Kidney tubule cell (primary cell): Measurements from ENCODE around the gene ULK1.

Experiments used
- DNase-seq: peaks from one replicate; pipeline ENCODE4 v3.0.0-alpha.2; 2018; ENCODE audit warnings: low spot score

The ULK1 gene

DNA sequence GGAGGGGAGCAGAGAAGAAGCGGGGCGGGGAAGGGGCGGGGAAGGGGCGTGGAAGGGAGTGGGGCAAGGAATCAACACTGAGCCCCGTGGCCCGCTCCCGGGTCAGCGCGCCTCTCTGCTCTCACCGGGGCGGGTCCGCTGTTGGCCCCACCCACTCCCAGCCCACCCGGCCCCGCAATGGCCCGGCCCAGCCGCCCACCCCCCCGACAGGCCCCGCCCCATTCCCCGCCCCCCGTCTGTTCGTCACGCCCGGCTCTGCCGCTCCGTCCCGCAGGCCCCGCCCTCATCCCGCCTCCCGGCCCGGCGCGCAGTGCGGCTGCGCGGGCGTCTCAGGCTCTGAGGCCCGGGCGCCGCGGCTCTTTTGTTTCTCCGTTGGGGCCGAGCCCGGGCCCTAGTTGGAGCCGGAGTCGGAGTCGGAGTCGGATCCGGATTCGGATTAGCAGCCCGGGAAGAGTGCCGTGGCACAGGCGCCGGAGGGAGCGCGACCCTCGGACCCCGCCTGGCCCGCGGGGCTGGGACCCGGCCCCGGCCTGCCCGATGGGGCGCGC, at the start of gene ULK1:
Gene ULK1, plus strand, starts transcription at position 310 of the 548 bp plus-strand sequence. CDS start 380 bp downstream, outside the sequence.
- peak; percentile 89 for DNase-seq

DNA sequence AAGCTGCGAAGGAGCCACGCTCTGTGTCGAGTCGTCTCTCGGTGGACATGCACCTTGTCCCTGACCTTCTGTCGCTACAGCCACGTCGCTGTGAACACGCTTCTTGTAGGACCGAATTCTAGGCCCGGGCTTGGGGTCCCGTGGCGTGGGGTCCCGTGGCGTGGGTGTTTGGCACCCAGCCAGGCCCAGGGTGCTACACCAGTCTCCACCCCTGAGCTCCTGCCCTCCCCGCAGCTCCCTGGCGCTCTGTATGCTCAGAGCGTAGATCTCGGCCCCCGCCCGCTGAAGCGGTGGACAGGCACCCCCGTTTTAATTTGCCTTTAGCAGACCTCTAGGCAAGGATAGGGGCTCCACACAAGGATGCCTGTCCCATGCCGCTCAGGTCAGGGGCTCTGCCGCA, 49.8 kb upstream of the ULK1 start:
- DNase-seq: no peak

DNA sequence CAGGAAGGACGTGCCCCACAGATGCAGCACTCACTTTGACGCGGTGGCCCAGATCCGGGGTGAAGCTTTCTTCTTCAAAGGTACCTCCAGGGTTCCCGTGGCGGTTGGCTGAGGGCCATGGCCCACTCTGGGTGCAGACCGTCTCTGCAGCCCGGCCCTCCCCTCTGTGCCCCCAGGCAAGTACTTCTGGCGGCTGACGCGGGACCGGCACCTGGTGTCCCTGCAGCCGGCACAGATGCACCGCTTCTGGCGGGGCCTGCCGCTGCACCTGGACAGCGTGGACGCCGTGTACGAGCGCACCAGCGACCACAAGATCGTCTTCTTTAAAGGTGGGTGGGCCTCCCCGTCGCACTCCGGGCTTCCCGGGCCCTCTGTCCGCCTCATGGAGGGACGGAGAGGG, 49.3 kb upstream of the ULK1 start:
- DNase-seq: no peak

DNA sequence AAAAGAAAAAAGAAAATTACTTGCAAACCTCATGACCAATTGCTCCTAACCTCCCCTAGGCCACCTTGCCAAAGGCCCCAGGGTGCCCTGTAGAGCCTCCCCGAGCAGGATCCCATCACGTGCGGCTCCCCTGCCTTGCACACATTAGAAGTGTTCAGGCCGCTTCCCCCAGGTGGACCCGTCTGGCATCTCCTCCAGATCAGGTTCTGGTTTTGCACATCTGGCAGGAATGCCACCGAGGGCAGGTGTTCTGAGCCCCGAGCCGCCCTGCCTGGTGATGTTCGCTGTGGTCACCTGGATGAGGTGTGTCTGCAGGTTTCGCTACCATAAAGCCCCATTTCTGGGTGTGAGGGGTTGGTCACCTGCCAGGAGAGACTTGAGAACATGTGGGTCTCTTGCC, 47.0 kb upstream of the ULK1 start:
- DNase-seq: no peak

DNA sequence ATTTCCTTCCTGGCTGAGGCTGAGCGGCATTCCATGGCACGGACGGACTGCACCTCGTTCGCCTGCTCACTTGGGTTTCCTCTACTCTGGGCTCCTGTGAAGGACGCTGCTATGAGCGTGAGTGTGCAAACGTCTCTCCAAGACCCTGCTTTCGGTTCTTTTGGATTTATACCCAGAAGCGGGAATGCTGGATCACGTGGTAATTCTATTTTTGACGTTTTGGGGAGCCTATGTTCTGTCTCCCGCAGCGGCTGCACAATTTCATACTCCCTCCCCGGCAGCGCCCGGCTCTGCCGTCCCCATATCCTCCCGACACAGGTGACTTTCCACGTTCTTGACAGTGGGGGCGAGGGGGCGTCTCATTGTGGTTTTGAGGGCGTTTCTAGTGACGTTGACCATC, 45.7 kb upstream of the ULK1 start:
- DNase-seq: no peak

DNA sequence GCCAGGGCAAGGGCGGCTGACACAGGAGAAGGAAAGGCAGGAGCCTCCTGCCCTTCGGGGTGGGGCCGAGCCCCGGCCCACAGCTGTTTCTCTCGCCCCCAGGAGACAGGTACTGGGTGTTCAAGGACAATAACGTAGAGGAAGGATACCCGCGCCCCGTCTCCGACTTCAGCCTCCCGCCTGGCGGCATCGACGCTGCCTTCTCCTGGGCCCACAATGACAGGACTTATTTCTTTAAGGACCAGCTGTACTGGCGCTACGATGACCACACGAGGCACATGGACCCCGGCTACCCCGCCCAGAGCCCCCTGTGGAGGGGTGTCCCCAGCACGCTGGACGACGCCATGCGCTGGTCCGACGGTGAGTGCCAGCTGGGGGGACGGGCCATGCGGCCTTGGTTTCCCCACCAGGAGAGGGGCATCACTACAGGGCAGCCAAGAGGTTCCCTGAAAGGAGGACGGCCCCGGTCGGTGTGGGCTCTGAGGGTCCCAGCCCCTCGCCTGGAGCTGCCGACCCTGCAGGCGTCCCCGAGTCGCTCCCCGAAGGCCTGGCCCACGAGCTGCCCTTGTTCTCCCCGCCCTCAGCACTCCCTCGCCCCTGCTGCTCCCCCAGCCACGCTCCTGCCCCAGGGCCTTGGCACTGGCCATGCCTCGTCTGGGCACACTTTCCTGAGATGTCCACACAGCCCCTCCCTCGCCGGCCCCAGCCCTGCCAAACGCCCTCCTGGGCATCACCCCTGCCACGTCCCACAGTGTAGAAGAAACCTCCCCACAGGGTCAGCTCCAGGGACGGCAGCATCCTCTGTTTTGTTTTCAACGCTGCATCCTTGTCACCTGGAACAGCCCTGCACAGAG, 44.5 kb upstream of the ULK1 start:
- DNase-seq: no peak

DNA sequence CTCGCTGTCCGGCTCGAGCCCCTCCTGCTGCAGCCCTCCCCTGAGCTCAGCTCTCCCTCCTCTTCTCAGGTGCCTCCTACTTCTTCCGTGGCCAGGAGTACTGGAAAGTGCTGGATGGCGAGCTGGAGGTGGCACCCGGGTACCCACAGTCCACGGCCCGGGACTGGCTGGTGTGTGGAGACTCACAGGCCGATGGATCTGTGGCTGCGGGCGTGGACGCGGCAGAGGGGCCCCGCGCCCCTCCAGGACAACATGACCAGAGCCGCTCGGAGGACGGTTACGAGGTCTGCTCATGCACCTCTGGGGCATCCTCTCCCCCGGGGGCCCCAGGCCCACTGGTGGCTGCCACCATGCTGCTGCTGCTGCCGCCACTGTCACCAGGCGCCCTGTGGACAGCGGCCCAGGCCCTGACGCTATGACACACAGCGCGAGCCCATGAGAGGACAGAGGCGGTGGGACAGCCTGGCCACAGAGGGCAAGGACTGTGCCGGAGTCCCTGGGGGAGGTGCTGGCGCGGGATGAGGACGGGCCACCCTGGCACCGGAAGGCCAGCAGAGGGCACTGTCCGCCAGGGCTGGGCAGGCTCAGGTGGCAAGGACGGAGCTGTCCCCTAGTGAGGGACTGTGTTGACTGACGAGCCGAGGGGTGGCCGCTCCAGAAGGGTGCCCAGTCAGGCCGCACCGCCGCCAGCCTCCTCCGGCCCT, 43.4 kb upstream of the ULK1 start:
- DNase-seq: peak; percentile 59

DNA sequence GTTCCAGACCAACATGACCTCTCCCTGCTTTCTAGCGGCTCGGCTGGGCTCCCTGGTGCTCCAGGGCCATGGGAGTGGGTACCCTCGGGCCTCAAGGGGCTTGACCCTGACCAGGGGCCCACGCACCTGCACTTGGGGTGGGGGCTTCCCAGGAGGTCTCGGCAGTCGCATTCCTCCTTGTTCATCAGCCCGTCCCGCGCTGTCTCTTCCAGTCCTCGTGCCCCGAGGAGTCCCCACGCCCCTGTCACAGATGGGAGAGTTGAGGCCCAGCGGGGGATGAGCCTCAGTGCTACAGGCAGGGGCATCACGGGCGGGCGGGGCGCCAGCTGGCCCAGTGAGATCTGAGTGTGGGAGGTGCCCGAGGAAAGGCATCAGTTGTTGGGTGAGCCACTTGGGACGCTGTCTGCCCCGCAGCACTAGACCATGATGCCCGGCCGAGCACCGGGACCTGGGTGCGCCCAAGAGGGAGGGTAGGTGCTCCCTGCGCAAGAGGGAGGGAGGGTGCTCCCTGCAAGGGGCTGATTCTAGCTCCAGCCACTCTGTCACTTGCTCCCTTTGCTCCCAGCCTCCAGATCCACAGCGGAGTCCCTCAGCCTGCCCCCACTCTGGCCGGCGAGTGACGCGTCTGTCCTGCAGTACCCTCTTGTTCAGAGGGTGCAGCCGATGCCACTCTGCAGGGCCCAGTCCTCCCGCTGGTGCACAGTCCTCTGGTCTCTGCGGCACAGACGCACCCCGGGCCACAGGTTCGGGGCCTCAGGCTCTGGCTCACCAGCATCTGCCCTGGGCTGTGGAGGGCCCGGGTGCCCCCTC, 42.5 kb upstream of the ULK1 start:
- no peak for DNase-seq

DNA sequence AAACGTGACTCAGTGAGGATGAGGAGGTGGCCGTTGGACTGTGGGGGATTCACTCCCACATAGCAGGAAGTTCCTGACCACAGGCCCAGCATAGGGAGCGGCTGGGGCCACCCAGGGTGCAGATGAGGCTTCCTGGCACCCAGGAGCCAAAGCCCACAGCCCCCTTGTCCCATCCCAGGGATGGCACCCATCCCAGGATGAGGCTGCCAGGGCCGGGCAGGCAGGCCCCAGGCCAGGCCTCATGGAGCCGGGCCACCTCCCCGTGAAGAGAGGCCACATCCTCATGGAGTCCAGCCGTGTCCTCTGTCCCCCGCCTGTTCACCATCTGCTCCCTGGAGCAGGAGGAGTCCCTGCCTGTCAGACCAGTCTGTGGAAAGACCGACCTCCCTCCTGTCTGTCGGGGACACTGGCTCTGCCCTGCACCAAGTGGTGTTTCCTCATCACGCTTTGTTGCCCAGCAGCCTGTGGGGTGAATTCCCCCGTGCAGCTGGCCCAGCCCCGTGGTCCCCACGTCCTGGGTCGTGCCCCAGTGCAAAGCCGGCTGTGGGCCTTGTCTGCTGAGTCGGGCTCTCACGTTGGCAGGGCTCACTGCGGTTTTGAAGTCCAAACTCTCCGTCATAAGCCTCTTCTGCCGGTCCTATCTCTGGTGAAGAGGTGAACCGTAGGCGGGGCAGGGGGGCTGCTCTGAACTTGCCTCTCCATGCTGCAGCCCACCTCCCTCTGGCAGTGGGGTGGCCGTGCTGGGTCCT, 41.7 kb upstream of the ULK1 start:
- no peak for DNase-seq

DNA sequence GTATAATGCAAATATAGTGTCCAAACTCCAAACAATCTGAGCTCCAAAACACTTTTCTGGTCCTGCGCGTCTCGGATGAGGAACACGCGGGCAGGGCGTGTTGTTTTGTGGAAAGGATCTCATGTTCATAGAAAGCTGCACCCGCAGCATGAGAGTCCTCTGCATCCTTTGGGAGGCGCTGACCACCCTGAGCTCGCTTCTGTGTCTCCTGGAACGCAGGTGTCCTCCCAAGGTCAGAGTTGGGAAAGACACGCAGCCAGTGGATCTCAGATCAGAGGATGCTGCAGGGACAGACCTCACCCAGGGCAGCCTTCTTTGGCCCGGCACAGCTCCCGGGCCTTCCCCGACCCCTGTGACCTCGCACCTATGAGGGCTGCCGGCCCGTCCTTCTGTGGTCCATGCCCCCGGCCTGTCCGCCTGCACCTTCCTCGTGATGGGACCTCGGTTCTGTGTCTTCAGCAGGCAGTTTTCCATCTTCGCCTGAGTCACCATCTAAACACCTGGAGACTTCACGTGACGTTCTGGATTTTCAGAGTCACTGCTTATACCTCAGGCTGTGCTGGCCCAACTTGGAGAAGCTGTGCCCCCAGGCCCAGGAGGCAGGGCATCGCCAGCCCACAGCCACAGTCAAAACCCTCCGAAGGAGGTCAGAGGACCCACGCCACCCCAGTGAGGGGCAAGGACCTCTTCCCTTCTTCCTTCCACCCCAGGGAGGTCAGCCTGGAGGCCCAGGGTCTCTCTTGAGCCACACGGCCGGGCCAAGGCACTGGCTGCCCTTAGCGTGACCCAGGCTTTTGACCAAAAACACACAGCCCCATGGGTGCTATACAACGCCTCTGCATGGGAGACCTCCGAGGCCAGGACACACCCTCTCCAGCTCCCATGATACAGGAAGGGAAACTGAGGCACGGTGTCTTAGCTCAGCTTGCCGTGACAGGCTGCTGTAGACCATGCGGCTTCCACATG, 40.3 kb upstream of the ULK1 start:
- DNase-seq: no peak

DNA sequence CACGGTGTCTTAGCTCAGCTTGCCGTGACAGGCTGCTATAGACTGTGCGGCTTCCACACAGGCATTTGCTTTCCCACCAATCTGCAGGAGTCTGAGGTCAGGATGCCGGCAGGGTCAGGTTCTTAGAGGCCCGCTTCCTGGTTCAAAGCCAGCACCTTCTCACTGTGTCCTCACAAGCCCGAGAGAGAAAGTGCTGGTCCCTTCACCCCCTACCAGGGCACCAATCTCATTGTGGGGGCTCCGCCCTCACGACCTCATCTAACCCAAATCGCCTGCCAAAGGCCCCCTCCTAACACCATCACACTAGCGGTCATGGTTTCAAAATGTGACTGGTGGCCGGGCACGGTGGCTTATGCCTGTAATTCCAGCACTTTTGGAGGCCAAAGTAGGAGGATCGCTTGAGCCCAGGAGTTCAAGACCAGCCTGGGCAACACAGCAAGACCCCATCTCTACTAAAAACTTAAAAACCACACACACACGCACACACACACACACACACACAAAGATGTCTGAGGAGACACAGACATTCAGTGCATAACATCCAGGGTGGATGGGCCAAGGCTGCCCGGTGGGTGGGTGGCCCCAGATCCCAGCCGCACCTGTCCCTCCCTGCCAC, 39.5 kb upstream of the ULK1 start:
- no peak for DNase-seq

DNA sequence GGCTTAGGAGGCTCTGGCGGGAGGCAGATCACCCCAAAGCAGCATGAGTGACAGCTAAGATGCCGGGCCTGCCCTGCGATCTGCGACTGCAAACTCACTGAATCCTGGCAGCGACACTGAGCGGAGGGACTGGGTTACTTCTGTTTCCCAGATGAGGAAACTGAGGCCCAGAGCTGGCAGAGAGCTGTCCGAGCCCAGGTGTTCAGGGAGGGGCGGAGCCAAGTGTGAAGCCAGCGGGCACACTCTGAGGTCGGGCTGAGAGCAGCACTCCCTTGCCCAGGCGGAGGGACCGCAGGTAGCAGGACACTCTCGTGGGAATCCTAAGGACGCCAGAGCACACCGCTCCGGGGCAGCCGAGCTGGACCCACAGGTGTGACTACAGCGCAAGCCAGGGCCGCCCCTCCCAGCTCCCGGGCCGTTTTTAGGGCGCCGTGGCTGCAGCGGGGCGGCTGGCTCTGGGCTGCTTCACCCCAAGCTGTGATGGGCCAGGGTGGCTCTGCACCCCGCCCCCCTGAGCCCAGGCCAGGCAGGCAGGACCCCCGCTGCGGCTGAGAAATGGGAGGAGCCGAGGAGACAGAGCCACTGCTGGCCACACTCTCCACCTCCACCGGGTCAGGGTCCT, 38.8 kb upstream of the ULK1 start:
- DNase-seq: no peak

DNA sequence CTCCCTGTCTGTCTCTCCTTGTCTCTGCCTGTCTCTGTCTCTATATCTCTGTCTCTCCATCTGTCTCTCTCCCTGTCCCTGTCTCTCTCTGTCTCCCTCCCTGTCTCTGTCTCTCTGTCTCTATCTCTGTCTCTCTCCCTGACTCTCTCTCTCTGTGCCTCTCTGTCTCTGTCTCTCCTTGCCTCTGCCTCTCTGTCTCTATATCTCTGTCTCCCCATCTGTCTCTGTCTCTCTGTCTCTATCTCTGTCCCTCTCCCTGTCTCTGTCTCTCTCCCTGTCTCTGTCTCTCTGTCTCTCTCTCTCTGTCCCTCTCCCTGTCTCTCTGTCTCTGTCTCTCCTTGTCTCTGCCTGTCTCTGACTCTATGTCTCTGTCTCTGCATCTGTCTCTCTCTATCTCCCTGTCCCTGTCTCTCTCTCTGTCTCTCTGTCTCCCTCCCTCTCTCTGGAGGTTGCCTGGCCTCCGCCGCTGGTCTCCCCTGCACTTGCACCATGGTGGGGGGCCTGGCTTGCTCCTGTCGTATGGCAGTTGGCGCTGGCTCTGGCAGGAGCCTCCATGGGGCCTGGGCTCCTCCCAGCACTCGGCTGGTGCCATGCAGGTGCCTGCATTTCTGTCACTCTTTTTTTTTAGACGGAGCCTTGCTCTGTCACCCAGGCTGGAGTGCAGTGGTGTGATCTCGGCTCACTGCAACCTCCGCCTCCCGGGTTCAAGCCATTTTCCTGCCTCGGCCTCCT, 37.9 kb upstream of the ULK1 start:
- no peak for DNase-seq

DNA sequence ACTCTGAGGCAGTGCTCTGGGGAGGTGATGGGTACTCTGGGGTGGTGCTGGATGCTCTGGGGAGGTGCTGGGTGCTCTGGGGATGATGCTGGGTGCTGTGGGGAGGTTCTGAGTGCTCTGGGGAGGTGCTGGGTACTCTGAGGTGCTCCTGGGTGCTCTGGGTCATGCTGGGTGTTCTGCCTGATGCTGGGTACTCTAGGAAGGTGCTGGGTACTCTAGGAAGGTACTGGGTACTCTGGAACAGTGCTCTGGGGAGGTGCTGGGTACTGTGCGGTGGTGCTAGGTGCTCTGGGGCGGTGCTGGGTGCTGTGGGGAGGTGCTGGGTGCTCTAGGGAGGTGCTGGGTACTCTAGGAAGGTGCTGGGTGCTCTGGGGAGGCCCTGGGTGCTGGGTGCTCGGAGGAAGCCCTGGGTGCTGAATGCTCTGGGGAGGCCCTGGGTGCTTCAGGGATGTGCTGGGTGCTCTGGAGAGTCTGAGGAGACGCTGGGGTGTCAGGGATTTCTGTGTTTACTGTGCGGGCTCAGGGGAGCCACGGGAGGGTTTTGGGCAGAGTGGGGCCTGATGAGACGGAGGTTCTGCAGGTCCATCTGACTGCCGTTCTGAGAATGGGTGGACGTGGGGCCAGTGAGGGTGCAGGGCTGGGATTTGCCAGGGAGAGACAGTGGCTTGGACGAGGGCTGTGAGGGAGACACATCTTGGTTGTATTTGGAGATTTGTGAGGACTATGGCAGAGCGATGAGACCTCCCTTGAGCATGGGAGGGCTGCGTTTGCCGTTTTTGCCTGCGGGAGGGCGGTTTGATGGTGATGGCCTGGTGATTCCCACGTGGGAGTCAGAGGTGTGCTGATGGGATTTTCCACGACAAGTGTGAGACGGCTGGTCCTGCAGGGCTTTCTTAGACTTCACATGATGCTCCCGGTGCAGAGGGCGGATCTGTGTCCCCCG, 36.2 kb upstream of the ULK1 start:
- no peak for DNase-seq

DNA sequence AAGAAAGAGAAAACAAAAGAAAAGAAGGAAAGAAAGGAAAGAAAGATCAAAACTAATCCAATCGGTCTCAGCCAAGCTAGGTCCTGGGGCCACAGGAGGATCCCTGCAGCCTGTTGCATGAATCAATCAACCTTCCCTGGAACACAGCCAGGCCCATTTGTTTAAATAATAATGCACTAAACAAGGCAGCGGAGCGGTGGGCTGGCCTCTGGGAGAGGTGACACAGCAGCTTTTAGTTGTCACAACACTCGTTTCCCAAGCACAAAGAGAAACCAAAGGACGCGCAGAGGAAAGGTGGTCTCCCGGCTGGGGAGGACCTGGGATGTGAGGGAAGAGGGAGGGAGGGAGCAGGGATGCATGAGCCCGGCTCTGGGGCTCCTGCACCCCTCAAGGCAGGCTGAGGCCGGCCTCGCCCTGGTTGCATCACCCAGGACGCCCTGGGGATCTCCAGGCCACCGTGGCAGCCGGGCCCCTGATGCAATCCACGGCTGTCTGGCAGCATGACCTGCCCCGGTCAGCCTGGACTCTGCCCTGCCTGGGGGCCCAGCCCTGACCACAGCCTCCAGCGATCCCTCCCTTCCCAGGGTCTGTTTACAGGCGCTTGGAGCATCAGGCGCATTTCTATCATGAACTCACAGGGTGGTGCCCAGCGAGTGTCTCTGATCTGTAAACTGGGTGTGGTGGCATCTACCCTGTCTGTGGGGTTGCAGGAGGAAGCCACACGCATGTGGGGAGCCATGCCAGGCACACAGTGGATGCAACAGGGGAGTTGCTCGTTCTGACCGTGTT, 33.8 kb upstream of the ULK1 start:
- peak; percentile 79 for DNase-seq

DNA sequence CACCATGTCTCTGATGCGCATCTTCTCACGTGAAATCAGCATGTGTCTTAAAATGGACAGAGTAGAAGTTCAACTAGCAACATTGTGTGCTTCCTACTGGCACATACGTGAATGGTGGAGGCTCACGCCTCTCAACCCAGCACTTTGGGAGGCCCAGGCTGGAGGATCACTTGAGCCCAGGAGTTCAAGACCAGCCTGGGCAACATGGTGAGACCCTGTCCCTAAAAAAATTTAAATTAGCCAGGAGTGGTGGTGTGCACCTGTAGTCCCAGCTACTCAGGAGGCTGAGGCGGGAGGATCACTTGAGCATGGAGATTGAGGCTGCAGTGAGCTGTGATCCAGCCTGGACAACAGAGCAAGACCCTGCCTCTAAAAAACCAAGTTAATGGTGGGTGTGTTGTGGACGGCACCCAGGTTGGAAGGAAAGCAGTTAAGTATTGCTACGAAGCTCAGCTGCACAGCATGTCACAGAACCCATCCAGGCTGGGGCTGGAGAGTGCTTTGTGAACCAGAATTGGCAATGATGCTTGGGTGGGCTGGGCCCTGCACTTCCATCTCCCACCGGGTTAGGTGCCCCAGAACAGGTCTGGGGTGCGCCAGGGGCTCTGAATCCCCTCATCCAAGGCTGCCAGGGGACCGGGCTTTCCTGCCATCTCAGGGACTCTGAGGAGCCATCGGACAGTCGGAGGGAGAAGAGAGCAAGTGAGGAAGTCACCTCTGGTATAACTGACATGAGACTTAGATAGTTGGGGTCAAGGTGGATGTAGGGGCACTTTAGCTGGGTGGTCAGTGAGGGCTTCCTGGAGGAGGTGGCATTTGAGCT, 33.0 kb upstream of the ULK1 start:
- no peak for DNase-seq
